ENCODE data around the gene MRPL43. TPM values are rescaled to one million over a fixed set of nuclear protein-coding genes. Genes with fewer than 3 reads are reported as not detected.
"Not testable (repeated sequence)": the region's sequence is repeated elsewhere in the genome, so short reads cannot be mapped to it uniquely, and the experiment has no call there.

MRPL43 gene
- total RNA-seq, result 10 to 100 TPM; 64.9 to 66.6 TPM
- polyA plus RNA-seq, result 100 to 1,000 TPM; 117 to 136 (median 123) TPM
- 13.8 to 42.6 (median 30.6) reads per million in 6 experiments for total RNA-seq

GRCh38 chr10:100986952-100987684 is at the start of gene MRPL43, which contains the start of gene TWNK:
Gene MRPL43 (minus strand): TSS chr10:100987497. CDS start chr10:100987443, 54 bp downstream.
Gene TWNK (plus strand): TSS chr10:100987543. CDS start chr10:100988211, 668 bp downstream.
- H3K36me3 Mint-ChIP-seq, result peaks cover 5 to 44% (median 19%) of the 10 kb centered on the region in 3 donors
- H3K27me3 Mint-ChIP-seq, result no peaks in the 10 kb centered on the region
- POLR2A ChIA-PET, result interaction anchor here (0.7 to 6.7 kb wide), 5 partner anchors 10 to 74 kb away, joined by 3 to 82 read pairs (median 3); partner anchors contain the start of genes LZTS2, PDZD7 and SFXN3
- peaks cover 21 to 56% (median 44%) of the 10 kb centered on the region in 4 donors for H3K4me1 Mint-ChIP-seq
- DNase-seq (peak; percentile 73 to 93 (median 83)), ATAC-seq (peak; percentile 96 to 97)
- H3K4me3 Mint-ChIP-seq, result peak within 1 kb of the TSS; percentile 95 to 100 (median 97)
- no peaks in the 10 kb centered on the region for H3K9me3 Mint-ChIP-seq
- peak within 1 kb of the TSS; percentile 85 to 97 (median 95) for H3K27ac Mint-ChIP-seq

GRCh38 chr10:101036726-101037125 is 49.4 kb upstream of the MRPL43 start:
- H3K27me3 Mint-ChIP-seq, result no peaks in the 10 kb centered on the region

GRCh38 chr10:101035916-101036702 is 48.8 kb upstream of the MRPL43 start:
- Mint-ChIP-seq H3K27me3 (no peaks in the 10 kb centered on the region), H3K36me3 (peaks cover 0 to 38% (median 4%) of the 10 kb centered on the region in 3 donors), H3K27ac (peak overlapping the region in 1 of 10 donors; percentile 51), H3K4me1 (peaks cover 14 to 20% (median 17%) of the 10 kb centered on the region in 4 donors), H3K4me3 (no peak overlapping the region), H3K9me3 (no peaks in the 10 kb centered on the region)
- POLR2A ChIA-PET, result no interaction called here
- DNase-seq (no peak), ATAC-seq (no peak)

More at GRCh38 chr10:101036726-101037125, 49.4 kb upstream of the MRPL43 start:
- Mint-ChIP-seq H3K27ac (no peak overlapping the region), H3K4me3 (no peak overlapping the region), H3K36me3 (peaks cover 0 to 38% (median 4%) of the 10 kb centered on the region in 3 donors), H3K9me3 (no peaks in the 10 kb centered on the region), H3K4me1 (peaks cover 9 to 23% (median 19%) of the 10 kb centered on the region in 4 donors)
- DNase-seq, result no peak
- POLR2A ChIA-PET, result no interaction called here
- no peak for ATAC-seq

- no peak for ATAC-seq
- no peak for DNase-seq
- POLR2A ChIA-PET, result interaction anchor here (1.3 kb wide), 1 partner anchor 26 kb away, joined by 3 read pairs; the partner anchor contains the start of gene KAZALD1
- Mint-ChIP-seq H3K9me3 (no peaks in the 10 kb centered on the region), H3K27me3 (no peaks in the 10 kb centered on the region), H3K27ac (peak overlapping the region in 1 of 10 donors; percentile 62), H3K4me3 (no peak overlapping the region), H3K36me3 (peaks cover 0 to 38% (median 4%) of the 10 kb centered on the region in 3 donors), H3K4me1 (peaks cover 15 to 25% (median 18%) of the 10 kb centered on the region in 4 donors)
Measured at GRCh38 chr10:101035314-101035713, 48.0 kb upstream of the MRPL43 start.

GRCh38 chr10:101034404-101034803 is 47.1 kb upstream of the MRPL43 start:
- H3K27ac Mint-ChIP-seq, H3K9me3 Mint-ChIP-seq, H3K27me3 Mint-ChIP-seq, DNase-seq, H3K4me3 Mint-ChIP-seq, ATAC-seq: not testable (repeated sequence)
- Mint-ChIP-seq H3K4me1 (peaks cover 15 to 26% (median 18%) of the 10 kb centered on the region in 4 donors), H3K36me3 (peaks cover 0 to 35% (median 4%) of the 10 kb centered on the region in 3 donors)
- POLR2A ChIA-PET, result interaction anchor here (0.8 to 1.3 kb wide), 2 partner anchors 8 to 27 kb away, joined by 3 to 4 read pairs; partner anchors contain the start of gene KAZALD1

GRCh38 chr10:101033276-101033675 is 46.0 kb upstream of the MRPL43 start:
- Mint-ChIP-seq H3K9me3 (no peaks in the 10 kb centered on the region), H3K4me1 (peaks cover 15 to 26% (median 19%) of the 10 kb centered on the region in 4 donors), H3K27me3 (peaks cover 0 to 2% (median 0%) of the 10 kb centered on the region in 5 donors), H3K4me3 (peak overlapping the region in 9 of 10 donors; percentile 13 to 99 (median 89)), H3K36me3 (peaks cover 0 to 29% (median 4%) of the 10 kb centered on the region in 3 donors), H3K27ac (peak overlapping the region in 7 of 10 donors; percentile 35 to 98 (median 97))
- POLR2A ChIA-PET, result no interaction called here
- DNase-seq, result no peak
- ATAC-seq, result no peak

GRCh38 chr10:101032637-101033224 is 45.4 kb upstream of the MRPL43 start:
- no peaks in the 10 kb centered on the region for H3K9me3 Mint-ChIP-seq
- H3K27ac Mint-ChIP-seq, result peak overlapping the region; percentile 81 to 99 (median 97)
- ATAC-seq (peak in 1 of 2 donors; percentile 24), DNase-seq (peak in 2 of 10 donors; percentile 18 to 20)
- POLR2A ChIA-PET, result interaction anchor here (0.7 to 3.2 kb wide), 10 partner anchors 9 to 1400 kb away, joined by 3 to 34 read pairs (median 6); partner anchors contain the start of genes LZTS2 and SLF2
- peak overlapping the region; percentile 86 to 99 (median 93) for H3K4me3 Mint-ChIP-seq
- peaks cover 0 to 23% (median 4%) of the 10 kb centered on the region in 3 donors for H3K36me3 Mint-ChIP-seq
- H3K4me1 Mint-ChIP-seq, result peaks cover 15 to 26% (median 19%) of the 10 kb centered on the region in 4 donors
- peaks cover 0 to 2% (median 0%) of the 10 kb centered on the region in 5 donors for H3K27me3 Mint-ChIP-seq

GRCh38 chr10:101031796-101032636 is 44.7 kb upstream of the MRPL43 start:
- peak; percentile 67 to 91 (median 82) for DNase-seq
- POLR2A ChIA-PET, result interaction anchor here (0.7 to 3.2 kb wide), 14 partner anchors 7 to 1401 kb away, joined by 3 to 34 read pairs (median 6); partner anchors contain the start of genes LZTS2, MRPL43, SLF2 and TWNK
- Mint-ChIP-seq H3K4me3 (peak overlapping the region; percentile 86 to 99 (median 93)), H3K9me3 (no peaks in the 10 kb centered on the region), H3K27ac (peak overlapping the region; percentile 81 to 99 (median 97)), H3K27me3 (peaks cover 0 to 3% (median 0%) of the 10 kb centered on the region in 5 donors), H3K4me1 (peaks cover 15 to 26% (median 19%) of the 10 kb centered on the region in 4 donors), H3K36me3 (peaks cover 0 to 16% (median 0%) of the 10 kb centered on the region in 3 donors)
- peak; percentile 56 to 63 for ATAC-seq

GRCh38 chr10:101031128-101031795 is 44.0 kb upstream of the MRPL43 start, which contains the start of the genes PDZD7 and SFXN3:
Gene PDZD7 (minus strand): TSS chr10:101031129. CDS start chr10:101030219, 910 bp downstream.
Gene SFXN3 (plus strand): TSS chr10:101031234. CDS start chr10:101034695, 3,461 bp downstream.
- Mint-ChIP-seq H3K27me3 (peaks cover 0 to 3% (median 0%) of the 10 kb centered on the region in 5 donors), H3K36me3 (peaks cover 0 to 11% (median 0%) of the 10 kb centered on the region in 3 donors), H3K4me3 (peak within 1 kb of the TSS; percentile 86 to 99 (median 93)), H3K9me3 (no peaks in the 10 kb centered on the region), H3K27ac (peak within 1 kb of the TSS; percentile 81 to 99 (median 97)), H3K4me1 (peaks cover 15 to 26% (median 19%) of the 10 kb centered on the region in 4 donors)
- ATAC-seq (peak; percentile 80 to 83), DNase-seq (peak; percentile 89 to 98 (median 96))
- POLR2A ChIA-PET, result interaction anchor here (0.5 to 3.2 kb wide), 16 partner anchors 8 to 1421 kb away, joined by 3 to 34 read pairs (median 6); partner anchors contain the start of genes KAZALD1, LZTS2, MRPL43 and TWNK

GRCh38 chr10:101030496-101031127 is 43.3 kb upstream of the MRPL43 start:
- H3K4me3 Mint-ChIP-seq, result peak overlapping the region; percentile 86 to 99 (median 93)
- H3K27me3 Mint-ChIP-seq, result peaks cover 0 to 3% (median 0%) of the 10 kb centered on the region in 5 donors
- POLR2A ChIA-PET, result interaction anchor here (0.5 to 3.2 kb wide), 15 partner anchors 9 to 1421 kb away, joined by 3 to 34 read pairs (median 6); partner anchors contain the start of genes KAZALD1, LZTS2, MRPL43 and TWNK
- DNase-seq (no peak), ATAC-seq (no peak)
- peak overlapping the region in 9 of 10 donors; percentile 81 to 99 (median 97) for H3K27ac Mint-ChIP-seq
- H3K9me3 Mint-ChIP-seq, result no peaks in the 10 kb centered on the region
- peaks cover 0 to 4% (median 0%) of the 10 kb centered on the region in 3 donors for H3K36me3 Mint-ChIP-seq
- peaks cover 15 to 26% (median 19%) of the 10 kb centered on the region in 4 donors for H3K4me1 Mint-ChIP-seq
